Neuronal stem cell (in vitro differentiated cells): ENCODE data around the gene ROBO1.

ENCODE experiments used
- DNase-seq: peaks from one replicate; pipeline ENCODE4 v3.0.0-alpha.2; 2013; ENCODE audit warnings: low spot score
- H2AFZ ChIP-seq: one replicate; pipeline ENCODE4 v1.6.1; 2013; ENCODE audit warnings: mild to moderate bottlenecking, low read length, inconsistent platforms
- H2AK5ac ChIP-seq: 2 replicates; pipeline ENCODE4 v1.6.1; 2013; ENCODE audit warnings: low read depth, mild to moderate bottlenecking, inconsistent platforms, low read length, moderate library complexity, mixed read lengths
- H2BK120ac ChIP-seq: 2 replicates; pipeline ENCODE4 v1.6.1; 2013; ENCODE audit warnings: low read depth, mild to moderate bottlenecking, inconsistent platforms, low read length, moderate library complexity, mixed read lengths
- H2BK12ac ChIP-seq: one replicate; pipeline ENCODE4 v1.6.1; 2013; ENCODE audit warnings: low read length, inconsistent platforms
- H2BK15ac ChIP-seq: 2 replicates; pipeline ENCODE4 v1.6.1; 2013; ENCODE audit warnings: mild to moderate bottlenecking, low read length, inconsistent platforms, mixed read lengths
- H2BK5ac ChIP-seq: one replicate; pipeline ENCODE4 v1.6.1; 2013; ENCODE audit warnings: inconsistent platforms, mild to moderate bottlenecking, low read length, moderate library complexity
- H3K14ac ChIP-seq: one replicate; pipeline ENCODE4 v1.6.1; 2013; ENCODE audit warnings: low read length, inconsistent platforms
- H3K18ac ChIP-seq: 2 replicates; pipeline ENCODE4 v1.6.1; 2013; ENCODE audit warnings: low read length, inconsistent platforms
- H3K23ac ChIP-seq: 2 replicates; pipeline ENCODE4 v1.6.1; 2013; ENCODE audit warnings: low read depth, mild to moderate bottlenecking, mixed read lengths, low read length, inconsistent platforms; ENCODE audit not compliant: poor library complexity
- H3K27ac ChIP-seq: replicated peaks from 3 replicates; pipeline ENCODE4 v1.5.1; 2013; ENCODE audit warnings: low read length, inconsistent platforms
- H3K27me3 ChIP-seq, 3 experiments: 2 replicates each; pipeline ENCODE4 v1.6.1; 2013; ENCODE audit warnings: low read length in 3 of 3, mild to moderate bottlenecking in 2 of 3, inconsistent platforms in 1 of 3, low read depth in 1 of 3, mixed read lengths in 1 of 3, moderate library complexity in 1 of 3; ENCODE audit not compliant: control insufficient read depth in 3 of 3, insufficient read depth in 3 of 3
- H3K36me3 ChIP-seq, 2 donors: replicated peaks in 1 of 2; 2 replicates each; pipeline ENCODE4 v1.6.1; 2013; ENCODE audit warnings: low read length in 2 of 2; ENCODE audit not compliant: control insufficient read depth in 2 of 2, insufficient read depth in 2 of 2
- H3K4ac ChIP-seq: 2 replicates; pipeline ENCODE4 v1.6.1; 2013; ENCODE audit warnings: inconsistent platforms, mild to moderate bottlenecking, low read length, moderate library complexity
- H3K4me1 ChIP-seq, 2 donors: 1 replicate in 1 of 2; 2 replicates in 1 of 2; pipeline ENCODE4 v1.6.1; 2013; ENCODE audit warnings: low read length in 2 of 2, low read depth in 1 of 2; ENCODE audit not compliant: control insufficient read depth in 2 of 2, insufficient read depth in 1 of 2
- H3K4me2 ChIP-seq: one replicate; pipeline ENCODE4 v1.6.1; 2013; ENCODE audit warnings: mild to moderate bottlenecking, low read length, inconsistent platforms; ENCODE audit not compliant: insufficient read depth, poor library complexity, severe bottlenecking
- H3K4me3 ChIP-seq, 2 donors: 2 replicates each; pipeline ENCODE4 v1.5.1; 2013; ENCODE audit warnings: low read length in 2 of 2, mild to moderate bottlenecking in 2 of 2, inconsistent platforms in 1 of 2, moderate library complexity in 1 of 2
- H3K79me1 ChIP-seq: one replicate; pipeline ENCODE4 v1.6.1; 2013; ENCODE audit warnings: low read depth, mild to moderate bottlenecking, inconsistent platforms, low read length, moderate library complexity
- H3K9ac ChIP-seq: one replicate; pipeline ENCODE4 v1.6.1; 2013; ENCODE audit warnings: mild to moderate bottlenecking, low read depth, low read length, inconsistent platforms; ENCODE audit not compliant: poor library complexity
- H3K9me3 ChIP-seq, 2 donors: replicated peaks in 1 of 2; 2 replicates each; pipeline versions ENCODE3 to v1.6.1; 2013; ENCODE audit warnings: low read length in 2 of 2, mild to moderate bottlenecking in 2 of 2, inconsistent platforms in 1 of 2, low read depth in 1 of 2, mixed read lengths in 1 of 2, moderate library complexity in 1 of 2; ENCODE audit not compliant: control insufficient read depth in 2 of 2, insufficient read depth in 1 of 2
- H4K8ac ChIP-seq: one replicate; pipeline ENCODE4 v1.6.1; 2013; ENCODE audit warnings: low read depth, mild to moderate bottlenecking, inconsistent platforms, low read length, moderate library complexity
- H4K91ac ChIP-seq: one replicate; pipeline ENCODE4 v1.6.1; 2013; ENCODE audit warnings: low read length, low read depth, mild to moderate bottlenecking, inconsistent platforms; ENCODE audit not compliant: poor library complexity
- WGBS, 2 donors: extraction: QIAGEN DNeasy Blood & Tissue Kit; methylation state at CpG; one replicate each; pipeline ENCODE4 v1.1.7; 2013; ENCODE audit warnings: missing lambda C conversion rate in 2 of 2, mixed read lengths in 1 of 2; ENCODE audit not compliant: insufficient read length in 2 of 2, insufficient replicate concordance in 1 of 2; ENCODE audit errors: extremely low coverage in 2 of 2; 5-methylcytosine and 5-hydroxymethylcytosine counted together

ROBO1 gene

GRCh38 chr3:78570496-78570895, 1197.3 kb downstream of the ROBO1 start:
- WGBS, 2 donors: no CpG with 5 or more reads among the region's 10 CpGs
- H3K27me3 ChIP-seq: no peaks in the 10 kb centered on the region
- H4K91ac ChIP-seq: no peak overlapping the region
- H3K14ac ChIP-seq: no peak overlapping the region
- H3K27ac ChIP-seq: no peak overlapping the region
- DNase-seq: no peak
- H2BK5ac ChIP-seq: no peak overlapping the region
- no peak overlapping the region for H3K18ac ChIP-seq
- peaks cover 0 to 3% of the 10 kb centered on the region in 2 donors for H3K9me3 ChIP-seq
- no peaks in the 10 kb centered on the region for H3K36me3 ChIP-seq
- H2BK12ac ChIP-seq: no peak overlapping the region
- H3K4me3 ChIP-seq: no peak overlapping the region
- no peak overlapping the region for H3K23ac ChIP-seq
- no peak overlapping the region for H3K4me2 ChIP-seq
- H3K4ac ChIP-seq: no peak overlapping the region
- no peak overlapping the region for H2BK15ac ChIP-seq
- H2AFZ ChIP-seq: no peak overlapping the region
- no peaks in the 10 kb centered on the region for H3K79me1 ChIP-seq
- H4K8ac ChIP-seq: no peak overlapping the region
- H3K9ac ChIP-seq: no peak overlapping the region
- H2AK5ac ChIP-seq: no peak overlapping the region
- H3K4me1 ChIP-seq: no peaks in the 10 kb centered on the region
- H2BK120ac ChIP-seq: no peak overlapping the region

- Histone ChIP-seq H2BK15ac (no peak overlapping the region), H3K36me3 (no peaks in the 10 kb centered on the region), H3K9me3 (peaks cover 0 to 3% of the 10 kb centered on the region in 2 donors), H3K4ac (no peak overlapping the region), H3K79me1 (no peaks in the 10 kb centered on the region), H3K9ac (no peak overlapping the region), H4K91ac (no peak overlapping the region), H3K27me3 (no peaks in the 10 kb centered on the region), H3K27ac (no peak overlapping the region), H3K4me1 (no peaks in the 10 kb centered on the region), H3K14ac (no peak overlapping the region), H3K18ac (no peak overlapping the region), H2BK12ac (no peak overlapping the region), H3K4me3 (no peak overlapping the region), H2AK5ac (no peak overlapping the region), H4K8ac (no peak overlapping the region), H2BK120ac (no peak overlapping the region), H2AFZ (peak overlapping the region; percentile 11), H3K4me2 (no peak overlapping the region), H2BK5ac (no peak overlapping the region), H3K23ac (no peak overlapping the region)
- no CpG with 5 or more reads among the region's 6 CpGs for WGBS, 2 donors
- no peak for DNase-seq
Observed at GRCh38 chr3:78569804-78570203, 1198.0 kb downstream of the ROBO1 start.

- no peak overlapping the region for H3K18ac ChIP-seq
- no peak overlapping the region for H2AFZ ChIP-seq
- no peaks in the 10 kb centered on the region for H3K27me3 ChIP-seq
- H4K91ac ChIP-seq: no peak overlapping the region
- no peak overlapping the region for H3K27ac ChIP-seq
- H3K79me1 ChIP-seq: no peaks in the 10 kb centered on the region
- H2BK120ac ChIP-seq: no peak overlapping the region
- no peak overlapping the region for H3K14ac ChIP-seq
- H3K4me1 ChIP-seq: no peaks in the 10 kb centered on the region
- H3K9ac ChIP-seq: no peak overlapping the region
- no peak overlapping the region for H2BK12ac ChIP-seq
- H2BK5ac ChIP-seq: no peak overlapping the region
- H2BK15ac ChIP-seq: no peak overlapping the region
- DNase-seq: no peak
- H4K8ac ChIP-seq: no peak overlapping the region
- H2AK5ac ChIP-seq: no peak overlapping the region
- no peak overlapping the region for H3K4me2 ChIP-seq
- H3K9me3 ChIP-seq: peaks cover 3 to 4% of the 10 kb centered on the region in 2 donors
- no peak overlapping the region for H3K23ac ChIP-seq
- H3K4ac ChIP-seq: no peak overlapping the region
- no peak overlapping the region for H3K4me3 ChIP-seq
- H3K36me3 ChIP-seq: no peaks in the 10 kb centered on the region
- no CpG with 5 or more reads among the region's 1 CpG for WGBS, 2 donors
Observed at GRCh38 chr3:78565712-78566111, 1202.1 kb downstream of the ROBO1 start.

- H2BK120ac ChIP-seq: no peak overlapping the region
- no peak for DNase-seq
- H3K23ac ChIP-seq: no peak overlapping the region
- no CpG with 5 or more reads among the region's 1 CpG for WGBS, 2 donors
- H3K18ac ChIP-seq: no peak overlapping the region
- H2BK12ac ChIP-seq: no peak overlapping the region
- no peak overlapping the region for H3K27ac ChIP-seq
- no peak overlapping the region for H4K8ac ChIP-seq
- no peak overlapping the region for H2BK15ac ChIP-seq
- no peak overlapping the region for H4K91ac ChIP-seq
- no peak overlapping the region for H2AFZ ChIP-seq
- no peak overlapping the region for H3K4me2 ChIP-seq
- no peak overlapping the region for H3K14ac ChIP-seq
- H2BK5ac ChIP-seq: no peak overlapping the region
- H3K9me3 ChIP-seq: peaks cover 3 to 4% of the 10 kb centered on the region in 2 donors
- H3K27me3 ChIP-seq: no peaks in the 10 kb centered on the region
- no peak overlapping the region for H3K9ac ChIP-seq
- H3K4me1 ChIP-seq: no peaks in the 10 kb centered on the region
- H3K79me1 ChIP-seq: no peaks in the 10 kb centered on the region
- no peak overlapping the region for H3K4ac ChIP-seq
- H3K4me3 ChIP-seq: no peak overlapping the region
- H3K36me3 ChIP-seq: no peaks in the 10 kb centered on the region
- no peak overlapping the region for H2AK5ac ChIP-seq
Observed at GRCh38 chr3:78562328-78562727, 1205.5 kb downstream of the ROBO1 start.
